Breast epithelium (tissue), 3 donors: ENCODE data around the gene ARHGAP21.

Experiments
- POLR2A ChIP-seq: fragments of 450-650 bp; IDR thresholded peaks from one replicate; pipeline ENCODE4 v1.6.1; 2016; ENCODE audit warnings: antibody characterized with exemption, mild to moderate bottlenecking, moderate library complexity
- TF ChIP-seq, protein P1 (sequence below), 3 donors: fragments of 450-650 bp; IDR thresholded peaks; one replicate each; pipeline ENCODE4 v1.5.1; 2016 to 2017; ENCODE audit warnings: antibody characterized with exemption in 3 of 3, mild to moderate bottlenecking in 3 of 3, moderate library complexity in 3 of 3

- TF ChIP-seq, protein P1, sequence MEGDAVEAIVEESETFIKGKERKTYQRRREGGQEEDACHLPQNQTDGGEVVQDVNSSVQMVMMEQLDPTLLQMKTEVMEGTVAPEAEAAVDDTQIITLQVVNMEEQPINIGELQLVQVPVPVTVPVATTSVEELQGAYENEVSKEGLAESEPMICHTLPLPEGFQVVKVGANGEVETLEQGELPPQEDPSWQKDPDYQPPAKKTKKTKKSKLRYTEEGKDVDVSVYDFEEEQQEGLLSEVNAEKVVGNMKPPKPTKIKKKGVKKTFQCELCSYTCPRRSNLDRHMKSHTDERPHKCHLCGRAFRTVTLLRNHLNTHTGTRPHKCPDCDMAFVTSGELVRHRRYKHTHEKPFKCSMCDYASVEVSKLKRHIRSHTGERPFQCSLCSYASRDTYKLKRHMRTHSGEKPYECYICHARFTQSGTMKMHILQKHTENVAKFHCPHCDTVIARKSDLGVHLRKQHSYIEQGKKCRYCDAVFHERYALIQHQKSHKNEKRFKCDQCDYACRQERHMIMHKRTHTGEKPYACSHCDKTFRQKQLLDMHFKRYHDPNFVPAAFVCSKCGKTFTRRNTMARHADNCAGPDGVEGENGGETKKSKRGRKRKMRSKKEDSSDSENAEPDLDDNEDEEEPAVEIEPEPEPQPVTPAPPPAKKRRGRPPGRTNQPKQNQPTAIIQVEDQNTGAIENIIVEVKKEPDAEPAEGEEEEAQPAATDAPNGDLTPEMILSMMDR (IDR thresholded peaks at IDR 0.05): no peak
- no peak for TF ChIP-seq POLR2A
Observed at GRCh38 chr10:24651923-24652322, 71.8 kb downstream of the ARHGAP21 start.
